MM.1S (cell line): ENCODE measurements around the gene SPEG.
A peak's percentile ranks its signal among the peaks of the same experiment; 100 is the strongest.

ENCODE experiments used
- DNase-seq: peaks from one replicate; pipeline ENCODE4 v3.0.0-alpha.2; 2015
- H2AFZ ChIP-seq: fragments of 300-600 bp; sonication (generic); 2 replicates; pipeline ENCODE4 v1.6.0; 2016; ENCODE audit warnings: antibody characterized with exemption, low read length
- H3F3A ChIP-seq: fragments of 300-600 bp; sonication (generic); 2 replicates; pipeline ENCODE4 v1.6.1; 2016; ENCODE audit warnings: mild to moderate bottlenecking, antibody characterized with exemption, low read length, moderate library complexity, mixed read lengths; ENCODE audit not compliant: insufficient read depth
- H3K27ac ChIP-seq: fragments of 300-600 bp; sonication (generic); 2 replicates; pipeline ENCODE4 v1.5.1; 2016; ENCODE audit warnings: mild to moderate bottlenecking, low read length
- H3K27me3 ChIP-seq: fragments of 300-600 bp; sonication (generic); replicated peaks from 2 replicates; pipeline ENCODE4 v1.6.0; 2016; ENCODE audit warnings: low read length; ENCODE audit not compliant: insufficient read depth
- H3K36me3 ChIP-seq: fragments of 300-600 bp; sonication (generic); replicated peaks from 2 replicates; pipeline ENCODE4 v1.6.1; 2016; ENCODE audit warnings: mild to moderate bottlenecking, low read length, mixed read lengths; ENCODE audit not compliant: insufficient read depth
- H3K4me1 ChIP-seq: fragments of 300-600 bp; sonication (generic); 2 replicates; pipeline ENCODE4 v1.6.1; 2016; ENCODE audit warnings: low read length, mixed read lengths
- H3K4me2 ChIP-seq: fragments of 300-600 bp; sonication (generic); 2 replicates; pipeline ENCODE4 v1.6.0; 2016; ENCODE audit warnings: low read depth, low read length
- H3K4me3 ChIP-seq: fragments of 300-600 bp; sonication (generic); 2 replicates; pipeline ENCODE4 v1.5.1; 2016; ENCODE audit warnings: low read length, mixed read lengths
- H3K79me2 ChIP-seq: fragments of 300-600 bp; sonication (generic); 2 replicates; pipeline ENCODE4 v1.6.1; 2016; ENCODE audit warnings: mixed run types, low read length, mixed read lengths
- H3K9ac ChIP-seq: fragments of 300-600 bp; sonication (generic); 2 replicates; pipeline ENCODE4 v1.6.1; 2016; ENCODE audit warnings: low read length, mixed read lengths
- H3K9me2 ChIP-seq: fragments of 300-600 bp; sonication (generic); replicated peaks from 2 replicates; pipeline ENCODE4 v1.6.1; 2016; ENCODE audit warnings: mild to moderate bottlenecking, low read length, mixed read lengths; ENCODE audit not compliant: insufficient read depth
- H3K9me3 ChIP-seq: fragments of 300-600 bp; sonication (generic); replicated peaks from 2 replicates; pipeline ENCODE4 v1.6.1; 2016; ENCODE audit warnings: mild to moderate bottlenecking, low read length, mixed read lengths; ENCODE audit not compliant: insufficient read depth
- H4K20me1 ChIP-seq: fragments of 300-600 bp; sonication (generic); 2 replicates; pipeline ENCODE4 v1.6.1; 2016; ENCODE audit warnings: mild to moderate bottlenecking, low read length, moderate library complexity, mixed read lengths; ENCODE audit not compliant: insufficient read depth
- EZH2 ChIP-seq: fragments of 300-600 bp; sonication (generic); optimal IDR thresholded peaks from 2 replicates; pipeline ENCODE3; 2017; ENCODE audit warnings: low read depth, mild to moderate bottlenecking, antibody characterized with exemption, low read length, mixed read lengths
- EZH2phosphoT487 ChIP-seq: fragments of 300-600 bp; sonication (generic); IDR thresholded peaks from 2 replicates; pipeline ENCODE4 v1.6.1; 2018; ENCODE audit warnings: antibody characterized with exemption, low read length
- TF ChIP-seq, protein P1 (sequence below): fragments of 300-600 bp; sonication (generic); IDR thresholded peaks from 2 replicates; pipeline ENCODE4 v1.5.1; 2016; ENCODE audit warnings: antibody characterized with exemption, low read length, mixed read lengths

SPEG gene

GRCh38 chr2:219530048-219530963 is 95.7 kb downstream of the SPEG start:
- no peaks in the 10 kb centered on the region for H3K36me3 ChIP-seq
- peaks cover 76% of the 10 kb centered on the region for H3K27me3 ChIP-seq
- H3K79me2 ChIP-seq, result no peaks in the 10 kb centered on the region
- TF ChIP-seq, protein P1, sequence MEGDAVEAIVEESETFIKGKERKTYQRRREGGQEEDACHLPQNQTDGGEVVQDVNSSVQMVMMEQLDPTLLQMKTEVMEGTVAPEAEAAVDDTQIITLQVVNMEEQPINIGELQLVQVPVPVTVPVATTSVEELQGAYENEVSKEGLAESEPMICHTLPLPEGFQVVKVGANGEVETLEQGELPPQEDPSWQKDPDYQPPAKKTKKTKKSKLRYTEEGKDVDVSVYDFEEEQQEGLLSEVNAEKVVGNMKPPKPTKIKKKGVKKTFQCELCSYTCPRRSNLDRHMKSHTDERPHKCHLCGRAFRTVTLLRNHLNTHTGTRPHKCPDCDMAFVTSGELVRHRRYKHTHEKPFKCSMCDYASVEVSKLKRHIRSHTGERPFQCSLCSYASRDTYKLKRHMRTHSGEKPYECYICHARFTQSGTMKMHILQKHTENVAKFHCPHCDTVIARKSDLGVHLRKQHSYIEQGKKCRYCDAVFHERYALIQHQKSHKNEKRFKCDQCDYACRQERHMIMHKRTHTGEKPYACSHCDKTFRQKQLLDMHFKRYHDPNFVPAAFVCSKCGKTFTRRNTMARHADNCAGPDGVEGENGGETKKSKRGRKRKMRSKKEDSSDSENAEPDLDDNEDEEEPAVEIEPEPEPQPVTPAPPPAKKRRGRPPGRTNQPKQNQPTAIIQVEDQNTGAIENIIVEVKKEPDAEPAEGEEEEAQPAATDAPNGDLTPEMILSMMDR, result peak; percentile 92
- no peak for TF ChIP-seq EZH2phosphoT487
- no peak overlapping the region for H3K4me2 ChIP-seq
- peaks cover 5% of the 10 kb centered on the region; the same call in 1 of the 2 replicates for H3K4me1 ChIP-seq
- H3K27ac ChIP-seq, result no peak overlapping the region
- no peak overlapping the region for H3K4me3 ChIP-seq
- H3K9me2 ChIP-seq, result no peaks in the 10 kb centered on the region
- no peak overlapping the region for H2AFZ ChIP-seq
- no peaks in the 10 kb centered on the region; the same call in 1 of the 2 replicates for H4K20me1 ChIP-seq
- peak; percentile 79 for DNase-seq
- H3F3A ChIP-seq, result no peaks in the 10 kb centered on the region
- H3K9ac ChIP-seq, result no peak overlapping the region
- no peaks in the 10 kb centered on the region for H3K9me3 ChIP-seq

GRCh38 chr2:219531639-219532377 is 97.2 kb downstream of the SPEG start:
- TF ChIP-seq EZH2phosphoT487, result no peak
- TF ChIP-seq EZH2, result no peak
- TF ChIP-seq, protein P1, result no peak

DNA sequence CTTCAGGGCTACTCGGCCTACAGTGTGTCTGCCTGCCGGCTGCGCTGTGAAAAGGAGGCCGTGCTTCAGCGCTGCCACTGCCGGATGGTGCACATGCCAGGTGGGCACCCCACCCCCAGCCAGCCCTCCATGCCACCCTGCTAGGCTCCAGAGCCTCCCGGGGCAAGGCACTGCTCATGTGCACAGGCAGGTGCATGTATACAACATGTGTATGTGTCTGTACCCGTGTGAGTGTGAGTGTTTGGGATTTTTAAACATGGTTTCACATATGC is 97.7 kb downstream of the SPEG start:
- Histone ChIP-seq H3K27me3 (peaks cover 57% of the 10 kb centered on the region), H3K9ac (no peak overlapping the region), H4K20me1 (no peaks in the 10 kb centered on the region; the same call in 1 of the 2 replicates), H3K4me1 (peaks cover 5% of the 10 kb centered on the region; the same call in 1 of the 2 replicates), H3K4me3 (no peak overlapping the region), H3K79me2 (no peaks in the 10 kb centered on the region), H3K9me2 (no peaks in the 10 kb centered on the region), H3K36me3 (no peaks in the 10 kb centered on the region), H3F3A (no peaks in the 10 kb centered on the region), H3K4me2 (no peak overlapping the region), H3K9me3 (no peaks in the 10 kb centered on the region), H3K27ac (no peak overlapping the region), H2AFZ (no peak overlapping the region)
- TF ChIP-seq, protein P1, result no peak
- no peak for TF ChIP-seq EZH2
- TF ChIP-seq EZH2phosphoT487, result no peak
- DNase-seq, result no peak

More at GRCh38 chr2:219531639-219532377, 97.2 kb downstream of the SPEG start:
- peaks cover 62% of the 10 kb centered on the region for H3K27me3 ChIP-seq
- no peak overlapping the region for H3K4me2 ChIP-seq
- H3F3A ChIP-seq, result no peaks in the 10 kb centered on the region
- no peak overlapping the region for H3K9ac ChIP-seq
- H3K9me3 ChIP-seq, result no peaks in the 10 kb centered on the region
- no peak overlapping the region for H2AFZ ChIP-seq
- DNase-seq, result no peak
- H3K4me3 ChIP-seq, result no peak overlapping the region
- H3K79me2 ChIP-seq, result no peaks in the 10 kb centered on the region
- peaks cover 5% of the 10 kb centered on the region; the same call in 1 of the 2 replicates for H3K4me1 ChIP-seq
- H3K27ac ChIP-seq, result no peak overlapping the region
- no peaks in the 10 kb centered on the region for H3K36me3 ChIP-seq
- H4K20me1 ChIP-seq, result no peaks in the 10 kb centered on the region; the same call in 1 of the 2 replicates
- no peaks in the 10 kb centered on the region for H3K9me2 ChIP-seq
